C4-2B (cell line): ENCODE measurements around the gene SYP.
"Not testable (repeated sequence)": the region's sequence is repeated elsewhere in the genome, so short reads cannot be mapped to it uniquely, and the experiment has no call there.

Source experiments
- CTCF ChIP-seq: fragments of 450-650 bp; conservative IDR thresholded peaks from 2 replicates; pipeline ENCODE4 v1.5.1; 2017; ENCODE audit warnings: mild to moderate bottlenecking
- ZFX ChIP-seq: fragments of 450-650 bp; IDR thresholded peaks from 2 replicates; pipeline ENCODE4 v1.6.1; 2017

GRCh38 chrX:49143154-49143553 lies 56.8 kb downstream of the SYP start:
- TF ChIP-seq CTCF, ZFX: not testable (repeated sequence)
